OCI-LY1 (cell line): Measurements from ENCODE around the gene IGF2BP3.

Experiments
- H2AFZ ChIP-seq: fragments of 200-600 bp; sonication (generic), shearing (Covaris generic); 2 replicates; pipeline ENCODE4 v1.6.0; 2014; ENCODE audit warnings: antibody characterized with exemption, mild to moderate bottlenecking, low read length
- H3F3A ChIP-seq: fragments of 200-600 bp; sonication (generic), shearing (Covaris generic); 2 replicates; pipeline ENCODE4 v1.6.0; 2014; ENCODE audit warnings: mild to moderate bottlenecking, antibody characterized with exemption, low read length, moderate library complexity; ENCODE audit not compliant: insufficient read depth
- H3K27ac ChIP-seq: fragments of 200-600 bp; sonication (generic); 2 replicates; pipeline ENCODE4 v1.5.1; 2014; ENCODE audit warnings: low read length, mixed run types, mild to moderate bottlenecking, low read depth; ENCODE audit not compliant: poor library complexity, severe bottlenecking
- H3K27me3 ChIP-seq: fragments of 200-600 bp; sonication (generic); 2 replicates; pipeline ENCODE4 v1.6.0; 2014; ENCODE audit warnings: antibody characterized with exemption, mild to moderate bottlenecking, low read length, moderate library complexity; ENCODE audit not compliant: insufficient read depth
- H3K36me3 ChIP-seq: fragments of 200-600 bp; sonication (generic); 2 replicates; pipeline ENCODE4 v1.6.1; 2014; ENCODE audit warnings: mild to moderate bottlenecking, antibody characterized with exemption, low read length, moderate library complexity, mixed read lengths; ENCODE audit not compliant: insufficient read depth
- H3K4me1 ChIP-seq: fragments of 200-600 bp; sonication (generic); 2 replicates; pipeline ENCODE4 v1.5.1; 2014; ENCODE audit warnings: mild to moderate bottlenecking, low read length, moderate library complexity; ENCODE audit not compliant: insufficient read depth, severe bottlenecking
- H3K4me2 ChIP-seq: fragments of 200-600 bp; sonication (generic), shearing (Covaris generic); 2 replicates; pipeline ENCODE4 v1.6.1; 2014; ENCODE audit warnings: low read length
- H3K4me3 ChIP-seq: fragments of 200-600 bp; sonication (generic); 2 replicates; pipeline ENCODE4 v1.5.1; 2014; ENCODE audit warnings: low read length, low read depth, mild to moderate bottlenecking, mixed read lengths; ENCODE audit not compliant: poor library complexity, severe bottlenecking
- H3K79me2 ChIP-seq: fragments of 200-600 bp; shearing (Covaris generic); 2 replicates; pipeline ENCODE4 v1.6.1; 2016; ENCODE audit warnings: mixed run types, low read length, mixed read lengths; ENCODE audit not compliant: insufficient read depth
- H3K9ac ChIP-seq: fragments of 200-600 bp; sonication (generic), shearing (Covaris generic); 2 replicates; pipeline ENCODE4 v1.6.1; 2014; ENCODE audit warnings: mild to moderate bottlenecking, low read length, mixed read lengths
- H3K9me2 ChIP-seq: fragments of 200-600 bp; sonication (generic), shearing (Covaris generic); 2 replicates; pipeline ENCODE4 v1.6.1; 2014; ENCODE audit warnings: low read depth, mild to moderate bottlenecking, low read length, mixed read lengths
- H3K9me3 ChIP-seq: fragments of 200-600 bp; shearing (Covaris generic); 2 replicates; pipeline ENCODE4 v1.6.1; 2014; ENCODE audit warnings: low read length, mixed read lengths
- H4K20me1 ChIP-seq: fragments of 200-600 bp; sonication (generic), shearing (Covaris generic); 2 replicates; pipeline ENCODE4 v1.6.0; 2016; ENCODE audit warnings: mild to moderate bottlenecking, low read length; ENCODE audit not compliant: insufficient read depth
- EZH2 ChIP-seq: fragments of 200-600 bp; sonication (generic), shearing (Covaris generic); IDR thresholded peaks from 2 replicates; pipeline ENCODE4 v1.8.0; 2017; ENCODE audit warnings: borderline replicate concordance, mixed run types, mild to moderate bottlenecking, antibody characterized with exemption, low read length, moderate library complexity, mixed read lengths
- TF ChIP-seq, protein P1 (sequence below): fragments of 200-600 bp; sonication (generic), shearing (Covaris generic); IDR thresholded peaks from 2 replicates; pipeline ENCODE4 v1.5.1; 2017; ENCODE audit warnings: mild to moderate bottlenecking, antibody characterized with exemption, low read length, moderate library complexity, mixed read lengths

IGF2BP3 gene

DNA sequence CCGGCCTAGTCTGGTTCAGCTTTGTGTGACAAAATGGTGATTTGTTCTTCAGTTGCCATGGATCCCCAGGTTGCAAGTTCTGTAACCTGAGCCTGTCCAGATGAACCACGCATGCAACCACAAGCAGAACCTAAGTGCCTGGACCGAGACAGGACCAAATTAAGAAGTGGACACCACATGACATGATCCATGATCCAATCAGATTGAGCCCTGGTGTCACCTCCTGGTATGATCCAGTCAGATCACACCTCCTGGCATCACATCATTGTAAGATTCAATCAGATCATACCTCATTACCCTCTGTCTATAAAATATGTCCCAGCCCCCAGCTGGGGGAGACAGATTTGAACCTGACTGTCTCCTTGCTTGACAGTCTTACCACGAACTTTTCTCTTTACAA is 101.2 kb downstream of the IGF2BP3 start:
- peak overlapping the region; percentile 53 for H3K9ac ChIP-seq
- H3K4me1 ChIP-seq, result peaks cover 86% of the 10 kb centered on the region
- H3K27me3 ChIP-seq, result no peaks in the 10 kb centered on the region
- H3K36me3 ChIP-seq, result peaks cover 12% of the 10 kb centered on the region; the same call in 1 of the 2 replicates
- H4K20me1 ChIP-seq, result no peaks in the 10 kb centered on the region
- TF ChIP-seq, protein P1, sequence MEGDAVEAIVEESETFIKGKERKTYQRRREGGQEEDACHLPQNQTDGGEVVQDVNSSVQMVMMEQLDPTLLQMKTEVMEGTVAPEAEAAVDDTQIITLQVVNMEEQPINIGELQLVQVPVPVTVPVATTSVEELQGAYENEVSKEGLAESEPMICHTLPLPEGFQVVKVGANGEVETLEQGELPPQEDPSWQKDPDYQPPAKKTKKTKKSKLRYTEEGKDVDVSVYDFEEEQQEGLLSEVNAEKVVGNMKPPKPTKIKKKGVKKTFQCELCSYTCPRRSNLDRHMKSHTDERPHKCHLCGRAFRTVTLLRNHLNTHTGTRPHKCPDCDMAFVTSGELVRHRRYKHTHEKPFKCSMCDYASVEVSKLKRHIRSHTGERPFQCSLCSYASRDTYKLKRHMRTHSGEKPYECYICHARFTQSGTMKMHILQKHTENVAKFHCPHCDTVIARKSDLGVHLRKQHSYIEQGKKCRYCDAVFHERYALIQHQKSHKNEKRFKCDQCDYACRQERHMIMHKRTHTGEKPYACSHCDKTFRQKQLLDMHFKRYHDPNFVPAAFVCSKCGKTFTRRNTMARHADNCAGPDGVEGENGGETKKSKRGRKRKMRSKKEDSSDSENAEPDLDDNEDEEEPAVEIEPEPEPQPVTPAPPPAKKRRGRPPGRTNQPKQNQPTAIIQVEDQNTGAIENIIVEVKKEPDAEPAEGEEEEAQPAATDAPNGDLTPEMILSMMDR, result no peak
- TF ChIP-seq EZH2, result no peak
- H3K9me2 ChIP-seq, result no peaks in the 10 kb centered on the region
- H3K4me2 ChIP-seq, result peak overlapping the region; percentile 60
- H3K4me3 ChIP-seq, result peak overlapping the region; percentile 35
- H3K9me3 ChIP-seq, result no peaks in the 10 kb centered on the region
- H3K79me2 ChIP-seq, result 0 out of 2 replicates have a peak, but pooled peaks cover 16% of the 10 kb centered on the region
- H3F3A ChIP-seq, result peaks cover 21% of the 10 kb centered on the region
- no peak overlapping the region for H2AFZ ChIP-seq
- H3K27ac ChIP-seq, result peak overlapping the region; percentile 98

DNA sequence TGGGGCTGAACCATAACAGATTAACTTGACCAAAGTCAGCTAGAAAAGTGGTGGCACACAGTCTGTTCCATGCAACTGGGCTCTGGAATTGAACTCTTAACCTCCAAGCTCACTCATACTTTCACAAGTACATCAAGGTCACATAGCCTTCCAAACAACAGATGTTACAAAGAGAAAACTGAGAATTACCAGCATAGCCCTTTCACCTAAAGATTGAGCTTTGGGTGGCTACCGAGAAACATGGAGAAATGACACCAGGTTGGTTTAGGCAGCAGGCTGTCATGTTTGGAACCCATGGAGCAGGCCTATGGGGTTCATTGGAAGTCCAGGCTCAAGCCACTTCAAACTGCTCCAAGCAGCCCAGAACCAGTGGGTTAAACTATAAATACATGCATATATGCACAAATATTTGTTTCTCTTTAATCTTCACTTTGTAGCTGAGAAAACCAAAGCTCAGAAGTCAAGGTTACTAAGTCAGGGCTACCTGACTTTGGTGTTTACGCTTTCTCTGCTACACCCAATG is 112.1 kb downstream of the IGF2BP3 start:
- H3K9me3 ChIP-seq, result peaks cover 6% of the 10 kb centered on the region
- no peaks in the 10 kb centered on the region for H4K20me1 ChIP-seq
- no peak for TF ChIP-seq EZH2
- TF ChIP-seq, protein P1, result no peak
- H3K36me3 ChIP-seq, result peaks cover 37% of the 10 kb centered on the region
- H3K9ac ChIP-seq, result peak overlapping the region; percentile 42
- no peaks in the 10 kb centered on the region for H3F3A ChIP-seq
- peak overlapping the region; percentile 87 for H3K27ac ChIP-seq
- H2AFZ ChIP-seq, result no peak overlapping the region
- no peak overlapping the region for H3K4me3 ChIP-seq
- no peaks in the 10 kb centered on the region for H3K27me3 ChIP-seq
- no peaks in the 10 kb centered on the region; the same call in 1 of the 2 replicates for H3K79me2 ChIP-seq
- H3K9me2 ChIP-seq, result no peaks in the 10 kb centered on the region
- H3K4me1 ChIP-seq, result peaks cover 68% of the 10 kb centered on the region
- peak overlapping the region; percentile 26 for H3K4me2 ChIP-seq

DNA sequence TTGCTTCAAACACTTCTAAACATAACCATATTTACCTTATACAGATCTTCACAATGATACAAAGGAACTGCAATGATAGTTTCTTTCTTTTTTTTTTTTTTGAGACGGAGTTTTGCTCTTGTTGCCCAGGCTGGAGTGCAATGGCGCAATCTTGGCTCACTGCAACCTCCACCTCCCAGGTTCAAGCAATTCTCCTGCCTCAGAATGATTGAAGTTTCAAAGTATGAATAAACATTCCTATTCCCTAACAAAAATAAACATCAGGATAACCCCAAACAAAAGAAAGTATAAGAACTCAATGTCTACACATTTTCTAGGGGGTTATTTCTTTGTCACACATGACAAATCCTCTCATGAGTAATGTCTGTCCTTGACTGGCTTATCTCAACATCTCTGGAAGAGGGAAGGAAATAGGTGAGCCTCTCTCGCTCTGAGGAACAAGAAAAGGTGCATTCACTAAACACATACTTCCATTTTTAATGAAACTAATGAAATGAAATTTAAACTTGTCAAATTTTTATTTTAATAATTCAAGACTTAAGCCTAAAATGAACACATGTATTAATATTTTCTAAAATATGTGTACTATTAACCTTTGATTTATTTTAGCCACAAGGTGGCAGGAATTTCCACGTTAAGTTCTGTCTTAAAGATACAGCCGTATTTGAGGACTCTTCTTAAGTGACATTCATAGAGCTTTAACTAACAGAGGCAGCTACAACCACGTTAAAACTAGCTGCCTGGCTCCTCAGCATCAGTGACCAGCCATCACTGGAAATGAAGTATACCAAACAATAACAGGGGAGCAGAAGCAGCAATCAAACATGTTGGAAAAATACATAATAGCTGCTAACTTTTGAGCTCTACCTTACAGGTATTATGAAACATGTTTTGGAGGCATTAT is 112.8 kb downstream of the IGF2BP3 start:
- H3K4me2 ChIP-seq, result peak overlapping the region; percentile 26
- no peaks in the 10 kb centered on the region for H4K20me1 ChIP-seq
- H3K4me3 ChIP-seq, result no peak overlapping the region
- no peak overlapping the region for H2AFZ ChIP-seq
- H3K27ac ChIP-seq, result peak overlapping the region; percentile 87
- H3F3A ChIP-seq, result no peaks in the 10 kb centered on the region
- H3K9ac ChIP-seq, result peak overlapping the region; percentile 42
- no peaks in the 10 kb centered on the region for H3K9me2 ChIP-seq
- H3K27me3 ChIP-seq, result no peaks in the 10 kb centered on the region
- H3K4me1 ChIP-seq, result peaks cover 68% of the 10 kb centered on the region
- peaks cover 6% of the 10 kb centered on the region for H3K9me3 ChIP-seq
- peaks cover 34% of the 10 kb centered on the region for H3K36me3 ChIP-seq
- no peaks in the 10 kb centered on the region; the same call in 1 of the 2 replicates for H3K79me2 ChIP-seq
- no peak for TF ChIP-seq EZH2
- TF ChIP-seq, protein P1, result peak; percentile 72
